GM13977 (cell line): Measurements from ENCODE around the gene DNAJC9.

Experiments
- DNase-seq: peaks from one replicate; pipeline ENCODE4 v3.0.0; 2012; ENCODE audit warnings: low spot score
- CTCF ChIP-seq: IDR thresholded peaks from 2 replicates; pipeline ENCODE4 v1.5.1; 2012; ENCODE audit warnings: mild to moderate bottlenecking, control low read depth; ENCODE audit not compliant: insufficient read depth; ENCODE audit errors: extremely low read depth, missing control alignments
- in situ Hi-C: fragments of 300-500 bp; cut with MboI; formaldehyde crosslinking; loops from one replicate; pipeline ENCODE4 v1.12.0; 2022; ENCODE audit warnings: low sequenced_read_pairs, low pct_unique_long_range_greater_than_20kb, mixed read lengths, inconsistent platforms; ENCODE audit not compliant: unreplicated experiment

DNAJC9 gene

GRCh38 chr10:73246646-73247508 lies at the start of gene DNAJC9:
TSS of gene DNAJC9 (minus strand) at chr10:73247255. CDS start at chr10:73247189, 66 bp downstream.
- TF ChIP-seq CTCF: peak; percentile 25
- peak; percentile 92 for DNase-seq
- in situ Hi-C loops: no loop called here

GRCh38 chr10:73293461-73293860 lies 46.4 kb upstream of the DNAJC9 start:
- in situ Hi-C loops: no loop called here
- no peak for DNase-seq
- TF ChIP-seq CTCF: no peak

- no peak for DNase-seq
- in situ Hi-C loops: no loop called here
- no peak for TF ChIP-seq CTCF
These were observed 42.9 kb upstream of the DNAJC9 start for GRCh38 chr10:73289958-73290357.

- no peak for DNase-seq
- in situ Hi-C loops: no loop called here
- TF ChIP-seq CTCF: no peak
These were observed 40.4 kb upstream of the DNAJC9 start for GRCh38 chr10:73287441-73287840.

- TF ChIP-seq CTCF: no peak
- in situ Hi-C loops: no loop called here
- DNase-seq: no peak
These were observed 34.0 kb upstream of the DNAJC9 start for GRCh38 chr10:73281097-73281496.

GRCh38 chr10:73264423-73264822 lies 17.4 kb upstream of the DNAJC9 start:
- no peak for DNase-seq
- in situ Hi-C loops: loop anchor here (25.0 kb wide), 1 partner anchor 373 kb away; the partner anchor contains the start of gene MYOZ1
- no peak for TF ChIP-seq CTCF
